Measurements from ENCODE around the gene MYO1D. TPM values are rescaled to one million over a fixed set of nuclear protein-coding genes. Genes with fewer than 3 reads are reported as not detected.

MYO1D gene
- total and polyA plus RNA-seq, 4 donors = 4.5 to 22.9 (median 13.3) TPM

DNA sequence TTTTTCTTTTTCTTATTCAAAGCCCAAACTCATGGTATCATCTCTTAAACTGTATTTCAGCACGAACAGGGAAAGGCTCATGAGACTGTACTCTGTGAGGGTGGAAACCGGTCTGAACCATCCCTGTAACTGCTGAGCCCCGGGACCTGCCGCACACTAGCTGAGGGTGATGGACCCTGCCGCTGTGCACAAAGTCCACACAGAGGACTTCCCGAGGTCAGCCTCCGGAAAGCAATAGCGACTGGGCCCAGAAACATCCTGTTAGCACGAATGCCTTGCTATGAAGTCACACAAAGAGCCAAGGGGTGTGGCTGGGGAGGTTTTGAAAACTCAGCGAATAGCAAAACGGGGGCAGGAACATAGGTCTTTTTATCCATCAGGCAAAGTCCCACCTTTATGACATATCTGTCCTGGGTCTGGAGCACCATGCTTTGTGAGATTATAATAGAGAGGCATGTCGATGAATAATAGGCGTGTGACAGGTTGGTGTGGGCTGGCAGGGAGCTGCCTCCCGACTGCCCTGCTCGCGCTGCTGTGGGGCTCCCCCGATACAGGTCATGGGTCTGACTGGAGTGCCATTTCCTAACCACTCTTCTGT, 356.7 kb downstream of the MYO1D start:
- H3K9ac ChIP-seq (ENCODE audit: low read depth in 1 of 2, low read length in 2 of 2) = peak overlapping the region in 1 of 2 donors; percentile 47

More for the DNA sequence above, 356.7 kb downstream of the MYO1D start:
- peak overlapping the region in 1 of 3 donors; percentile 2 for H3K4me3 ChIP-seq (ENCODE audit: low read depth in 1 of 3, low read length in 3 of 3)
- DNase-seq (ENCODE audit: low spot score) = peak; percentile 44
- no peaks in the 10 kb centered on the region for H3K9me3 ChIP-seq (ENCODE audit: control insufficient read depth in 4 of 4, low read length in 3 of 4)
- H3K36me3 ChIP-seq (ENCODE audit: control insufficient read depth in 4 of 4, insufficient read depth in 3 of 4, low read depth in 1 of 4, low read length in 3 of 4) = no peaks in the 10 kb centered on the region
- TF ChIP-seq SP1 (IDR thresholded peaks at IDR 0.05) (no peak), EGR1 (IDR thresholded peaks at IDR 0.05; ENCODE audit: low read depth in 2 of 2) (no peak), JUND (IDR thresholded peaks at IDR 0.05) (no peak), HNF4G (IDR thresholded peaks at IDR 0.05) (no peak), FOXA2 (IDR thresholded peaks at IDR 0.05) (no peak), NR2F2 (IDR thresholded peaks at IDR 0.05) (peak; percentile 59), RAD21 (IDR thresholded peaks at IDR 0.05) (peak in 1 of 2 donors; percentile 4), REST (IDR thresholded peaks at IDR 0.05) (no peak), CTCF (IDR thresholded peaks at IDR 0.05; ENCODE audit: low read depth, low read length, missing input control) (no peak), FOXA1 (IDR thresholded peaks at IDR 0.05) (no peak), GABPA (IDR thresholded peaks at IDR 0.05 in 1 of 2, conservative IDR thresholded peaks at IDR 0.05 in 1 of 2) (no peak), TAF1 (conservative IDR thresholded peaks at IDR 0.05) (no peak), HNF4A (conservative IDR thresholded peaks at IDR 0.05) (peak; percentile 34 to 73), YY1 (IDR thresholded peaks at IDR 0.05) (no peak), RXRA (IDR thresholded peaks at IDR 0.05) (peak in 1 of 2 donors; percentile 9)
- TF ChIP-seq, protein P1, sequence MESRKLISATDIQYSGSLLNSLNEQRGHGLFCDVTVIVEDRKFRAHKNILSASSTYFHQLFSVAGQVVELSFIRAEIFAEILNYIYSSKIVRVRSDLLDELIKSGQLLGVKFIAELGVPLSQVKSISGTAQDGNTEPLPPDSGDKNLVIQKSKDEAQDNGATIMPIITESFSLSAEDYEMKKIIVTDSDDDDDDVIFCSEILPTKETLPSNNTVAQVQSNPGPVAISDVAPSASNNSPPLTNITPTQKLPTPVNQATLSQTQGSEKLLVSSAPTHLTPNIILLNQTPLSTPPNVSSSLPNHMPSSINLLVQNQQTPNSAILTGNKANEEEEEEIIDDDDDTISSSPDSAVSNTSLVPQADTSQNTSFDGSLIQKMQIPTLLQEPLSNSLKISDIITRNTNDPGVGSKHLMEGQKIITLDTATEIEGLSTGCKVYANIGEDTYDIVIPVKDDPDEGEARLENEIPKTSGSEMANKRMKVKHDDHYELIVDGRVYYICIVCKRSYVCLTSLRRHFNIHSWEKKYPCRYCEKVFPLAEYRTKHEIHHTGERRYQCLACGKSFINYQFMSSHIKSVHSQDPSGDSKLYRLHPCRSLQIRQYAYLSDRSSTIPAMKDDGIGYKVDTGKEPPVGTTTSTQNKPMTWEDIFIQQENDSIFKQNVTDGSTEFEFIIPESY (IDR thresholded peaks at IDR 0.05) = no peak
- TF ChIP-seq, protein P2, sequence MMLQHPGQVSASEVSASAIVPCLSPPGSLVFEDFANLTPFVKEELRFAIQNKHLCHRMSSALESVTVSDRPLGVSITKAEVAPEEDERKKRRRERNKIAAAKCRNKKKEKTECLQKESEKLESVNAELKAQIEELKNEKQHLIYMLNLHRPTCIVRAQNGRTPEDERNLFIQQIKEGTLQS (IDR thresholded peaks at IDR 0.05) = no peak
- TF ChIP-seq, protein P3, sequence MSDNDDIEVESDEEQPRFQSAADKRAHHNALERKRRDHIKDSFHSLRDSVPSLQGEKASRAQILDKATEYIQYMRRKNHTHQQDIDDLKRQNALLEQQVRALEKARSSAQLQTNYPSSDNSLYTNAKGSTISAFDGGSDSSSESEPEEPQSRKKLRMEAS (IDR thresholded peaks at IDR 0.05) = no peak
- 54% methylated on average over 17 of the region's 17 CpGs for WGBS
- no peak overlapping the region for H3K27ac ChIP-seq (ENCODE audit: low read depth in 1 of 2, low read length in 2 of 2)
- H3K4me1 ChIP-seq (ENCODE audit: control insufficient read depth in 4 of 4, insufficient read depth in 4 of 4, low read length in 3 of 4) = peaks cover 2 to 15% (median 3%) of the 10 kb centered on the region in 4 donors
- H3K27me3 ChIP-seq (ENCODE audit: control insufficient read depth in 4 of 4, insufficient read depth in 4 of 4, low read length in 3 of 4) = no peaks in the 10 kb centered on the region

Data from liver (tissue), 9 donors.